WTC11 (cell line): ENCODE measurements around the gene BOC.

Experiments used
- CBFB ChIP-seq: sonication (generic); formaldehyde crosslinking; IDR thresholded peaks from 2 replicates; pipeline ENCODE4 v1.8.1; 2022; ENCODE audit warnings: mild to moderate bottlenecking, low read depth, missing genetic modification reagents
- ELF4 ChIP-seq: sonication (generic); formaldehyde crosslinking; IDR thresholded peaks from 2 replicates; pipeline ENCODE4 v1.8.1; 2022; ENCODE audit warnings: low read depth, mild to moderate bottlenecking, moderate library complexity, missing genetic modification reagents
- FOXJ3 ChIP-seq: sonication (generic); formaldehyde crosslinking; IDR thresholded peaks from 2 replicates; pipeline ENCODE4 v1.9.0; 2021; ENCODE audit warnings: missing genetic modification reagents, mild to moderate bottlenecking, borderline replicate concordance
- NR1H2 ChIP-seq: sonication (generic); formaldehyde crosslinking; IDR thresholded peaks from 2 replicates; pipeline ENCODE4 v1.9.0; 2021; ENCODE audit warnings: mild to moderate bottlenecking, moderate library complexity, missing genetic modification reagents
- RELA ChIP-seq: sonication (generic); formaldehyde crosslinking; IDR thresholded peaks from 2 replicates; pipeline ENCODE4 v1.8.1; 2022; ENCODE audit warnings: missing genetic modification reagents, mild to moderate bottlenecking, borderline replicate concordance
- SP1 ChIP-seq: sonication (generic); formaldehyde crosslinking; conservative IDR thresholded peaks from 2 replicates; pipeline ENCODE4 v1.8.1; 2022; ENCODE audit warnings: missing genetic modification reagents
- ZNF121 ChIP-seq: sonication (generic); formaldehyde crosslinking; IDR thresholded peaks from 2 replicates; pipeline ENCODE4 v1.8.0; 2023; ENCODE audit warnings: missing genetic modification reagents
- TF ChIP-seq, protein P1 (sequence below): fragments of 200-600 bp; IDR thresholded peaks from 2 replicates; pipeline ENCODE4 v1.8.0; 2022; ENCODE audit warnings: antibody characterized with exemption
- TF ChIP-seq, protein P2 (sequence below): fragments of 250-450 bp; sonication (Bioruptor Pico); IDR thresholded peaks from 2 replicates; pipeline ENCODE4 v2.1.2; 2022; ENCODE audit warnings: mild to moderate bottlenecking, moderate library complexity
- TF ChIP-seq, protein P3 (sequence below): sonication (generic); formaldehyde crosslinking; IDR thresholded peaks from 2 replicates; pipeline ENCODE4 v1.8.1; 2023; ENCODE audit warnings: mild to moderate bottlenecking, missing genetic modification reagents, moderate library complexity

DNA sequence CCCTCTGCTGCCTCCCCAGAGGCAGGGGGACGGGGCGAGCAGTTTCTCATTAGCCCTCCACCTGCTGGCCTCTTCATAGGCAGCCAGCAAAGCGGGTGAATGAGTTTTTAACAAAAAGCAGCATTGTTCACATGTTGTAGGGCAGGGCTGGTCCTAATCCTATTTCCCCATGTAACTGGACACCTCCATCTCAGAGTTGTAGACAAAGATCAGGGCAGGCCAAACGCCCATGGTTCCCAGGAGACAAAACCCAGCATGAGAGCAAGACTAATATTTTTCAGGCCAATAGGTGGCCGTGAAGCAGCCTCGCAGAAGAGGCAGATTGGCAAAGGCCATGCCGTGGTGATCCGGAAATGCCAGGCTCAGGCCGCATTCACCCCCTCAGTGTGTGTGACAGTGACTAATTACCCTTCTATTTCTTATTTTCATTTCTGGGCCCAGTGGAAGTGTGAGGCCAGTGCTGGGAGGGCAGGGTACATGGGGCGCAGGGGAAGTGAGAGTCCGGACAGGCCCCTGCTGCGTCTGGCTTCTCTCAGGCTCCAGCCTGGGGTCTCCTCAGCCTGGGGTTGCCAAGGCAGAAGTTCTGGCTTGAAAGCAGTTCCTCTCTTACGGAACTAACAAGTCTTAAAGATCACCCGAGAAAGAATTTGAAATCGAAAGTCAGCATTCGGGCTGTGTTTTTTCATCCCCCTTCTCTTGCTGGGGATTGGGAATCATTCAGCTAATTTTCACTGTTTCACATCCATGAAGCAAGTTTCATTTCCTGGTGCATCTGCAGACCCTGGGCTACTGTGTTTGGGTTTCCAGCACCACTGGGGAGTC, 64.8 kb downstream of the BOC start:
- TF ChIP-seq, protein P1, sequence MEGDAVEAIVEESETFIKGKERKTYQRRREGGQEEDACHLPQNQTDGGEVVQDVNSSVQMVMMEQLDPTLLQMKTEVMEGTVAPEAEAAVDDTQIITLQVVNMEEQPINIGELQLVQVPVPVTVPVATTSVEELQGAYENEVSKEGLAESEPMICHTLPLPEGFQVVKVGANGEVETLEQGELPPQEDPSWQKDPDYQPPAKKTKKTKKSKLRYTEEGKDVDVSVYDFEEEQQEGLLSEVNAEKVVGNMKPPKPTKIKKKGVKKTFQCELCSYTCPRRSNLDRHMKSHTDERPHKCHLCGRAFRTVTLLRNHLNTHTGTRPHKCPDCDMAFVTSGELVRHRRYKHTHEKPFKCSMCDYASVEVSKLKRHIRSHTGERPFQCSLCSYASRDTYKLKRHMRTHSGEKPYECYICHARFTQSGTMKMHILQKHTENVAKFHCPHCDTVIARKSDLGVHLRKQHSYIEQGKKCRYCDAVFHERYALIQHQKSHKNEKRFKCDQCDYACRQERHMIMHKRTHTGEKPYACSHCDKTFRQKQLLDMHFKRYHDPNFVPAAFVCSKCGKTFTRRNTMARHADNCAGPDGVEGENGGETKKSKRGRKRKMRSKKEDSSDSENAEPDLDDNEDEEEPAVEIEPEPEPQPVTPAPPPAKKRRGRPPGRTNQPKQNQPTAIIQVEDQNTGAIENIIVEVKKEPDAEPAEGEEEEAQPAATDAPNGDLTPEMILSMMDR, result no peak
- TF ChIP-seq ELF4 (CRISPR knock-in tag) (no peak), RELA (CRISPR knock-in tag) (no peak), ZNF121 (CRISPR knock-in tag) (no peak), SP1 (CRISPR knock-in tag) (no peak), FOXJ3 (CRISPR knock-in tag) (no peak), CBFB (CRISPR knock-in tag) (no peak), NR1H2 (CRISPR knock-in tag) (no peak)
- TF ChIP-seq, protein P2, sequence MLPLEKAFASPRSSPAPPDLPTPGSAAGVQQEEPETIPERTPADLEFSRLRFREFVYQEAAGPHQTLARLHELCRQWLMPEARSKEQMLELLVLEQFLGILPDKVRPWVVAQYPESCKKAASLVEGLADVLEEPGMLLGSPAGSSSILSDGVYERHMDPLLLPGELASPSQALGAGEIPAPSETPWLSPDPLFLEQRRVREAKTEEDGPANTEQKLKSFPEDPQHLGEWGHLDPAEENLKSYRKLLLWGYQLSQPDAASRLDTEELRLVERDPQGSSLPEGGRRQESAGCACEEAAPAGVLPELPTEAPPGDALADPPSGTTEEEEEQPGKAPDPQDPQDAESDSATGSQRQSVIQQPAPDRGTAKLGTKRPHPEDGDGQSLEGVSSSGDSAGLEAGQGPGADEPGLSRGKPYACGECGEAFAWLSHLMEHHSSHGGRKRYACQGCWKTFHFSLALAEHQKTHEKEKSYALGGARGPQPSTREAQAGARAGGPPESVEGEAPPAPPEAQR (CRISPR knock-in tag), result no peak
- TF ChIP-seq, protein P3, sequence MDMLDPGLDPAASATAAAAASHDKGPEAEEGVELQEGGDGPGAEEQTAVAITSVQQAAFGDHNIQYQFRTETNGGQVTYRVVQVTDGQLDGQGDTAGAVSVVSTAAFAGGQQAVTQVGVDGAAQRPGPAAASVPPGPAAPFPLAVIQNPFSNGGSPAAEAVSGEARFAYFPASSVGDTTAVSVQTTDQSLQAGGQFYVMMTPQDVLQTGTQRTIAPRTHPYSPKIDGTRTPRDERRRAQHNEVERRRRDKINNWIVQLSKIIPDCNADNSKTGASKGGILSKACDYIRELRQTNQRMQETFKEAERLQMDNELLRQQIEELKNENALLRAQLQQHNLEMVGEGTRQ (CRISPR knock-in tag), result no peak
